ENCODE results near the gene SEL1L. TPM values are rescaled to one million over a fixed set of nuclear protein-coding genes. Genes with fewer than 3 reads are reported as not detected.
A peak's percentile ranks its signal among the peaks of the same experiment; 100 is the strongest.

The SEL1L gene
- polyA plus RNA-seq, 3 donors = 14.4 to 48.4 (median 42.5) TPM

DNA sequence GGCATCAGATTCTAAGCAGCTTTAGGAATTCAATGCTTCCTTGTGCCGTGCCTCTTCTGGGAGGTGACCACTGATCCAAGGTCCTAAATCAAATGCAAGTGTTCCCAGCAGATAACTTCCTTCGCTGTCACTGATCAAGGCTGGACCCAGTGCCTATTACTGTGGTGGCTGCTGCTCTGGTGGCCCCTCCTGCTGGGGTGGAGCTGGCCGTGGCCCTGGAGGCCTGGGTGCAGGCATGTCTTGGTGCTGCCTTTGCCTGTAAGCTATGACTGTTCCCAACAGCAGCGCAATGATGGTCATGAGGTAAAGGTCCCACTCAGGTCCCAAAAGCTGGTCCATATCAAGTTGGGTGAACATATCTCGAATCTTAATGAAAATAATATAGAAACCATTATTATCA, 56.8 kb downstream of the SEL1L start:
- H3K36me3 Mint-ChIP-seq = peaks cover 75 to 85% of the 10 kb centered on the region in 2 donors
- intact Hi-C loops (cut with micrococcal nuclease) = no loop called here
- no peak overlapping the region for H3K4me3 ChIP-seq (replicated peaks in 1 of 3; ENCODE audit: low read depth in 2 of 3, low read length in 3 of 3)
- no peaks in the 10 kb centered on the region for H4K20me1 ChIP-seq (ENCODE audit: insufficient read depth, low read length)
- H3K9me3 ChIP-seq (replicated peaks in 1 of 2; ENCODE audit: control insufficient read depth in 1 of 2, insufficient read depth in 1 of 2, low read length in 2 of 2) = no peaks in the 10 kb centered on the region
- no peaks in the 10 kb centered on the region for H3K4me1 ChIP-seq (ENCODE audit: control insufficient read depth in 1 of 2, insufficient read depth in 2 of 2, low read length in 2 of 2)
- H3K36me3 ChIP-seq (replicated peaks in 1 of 2; ENCODE audit: control insufficient read depth in 1 of 2, insufficient read depth in 2 of 2, low read length in 2 of 2) = peaks cover 74 to 99% of the 10 kb centered on the region in 2 donors
- H3K79me2 ChIP-seq (ENCODE audit: insufficient read depth, low read length) = no peaks in the 10 kb centered on the region
- peaks cover 5% of the 10 kb centered on the region for H3K4me1 Mint-ChIP-seq
- H3K4me2 ChIP-seq (replicated peaks; ENCODE audit: extremely low read depth, low read length, poor library complexity, severe bottlenecking) = no peak overlapping the region
- H3K9me3 Mint-ChIP-seq = no peaks in the 10 kb centered on the region
- no peak overlapping the region for H3K9ac ChIP-seq (ENCODE audit: insufficient read depth, low read length, poor library complexity, severe bottlenecking)
- H2AFZ ChIP-seq (ENCODE audit: insufficient read depth, low read depth, low read length, poor library complexity, severe bottlenecking) = no peak overlapping the region
- no peak overlapping the region for H3K4me3 Mint-ChIP-seq
- DNase-seq = no peak
- TF ChIP-seq, protein P1, sequence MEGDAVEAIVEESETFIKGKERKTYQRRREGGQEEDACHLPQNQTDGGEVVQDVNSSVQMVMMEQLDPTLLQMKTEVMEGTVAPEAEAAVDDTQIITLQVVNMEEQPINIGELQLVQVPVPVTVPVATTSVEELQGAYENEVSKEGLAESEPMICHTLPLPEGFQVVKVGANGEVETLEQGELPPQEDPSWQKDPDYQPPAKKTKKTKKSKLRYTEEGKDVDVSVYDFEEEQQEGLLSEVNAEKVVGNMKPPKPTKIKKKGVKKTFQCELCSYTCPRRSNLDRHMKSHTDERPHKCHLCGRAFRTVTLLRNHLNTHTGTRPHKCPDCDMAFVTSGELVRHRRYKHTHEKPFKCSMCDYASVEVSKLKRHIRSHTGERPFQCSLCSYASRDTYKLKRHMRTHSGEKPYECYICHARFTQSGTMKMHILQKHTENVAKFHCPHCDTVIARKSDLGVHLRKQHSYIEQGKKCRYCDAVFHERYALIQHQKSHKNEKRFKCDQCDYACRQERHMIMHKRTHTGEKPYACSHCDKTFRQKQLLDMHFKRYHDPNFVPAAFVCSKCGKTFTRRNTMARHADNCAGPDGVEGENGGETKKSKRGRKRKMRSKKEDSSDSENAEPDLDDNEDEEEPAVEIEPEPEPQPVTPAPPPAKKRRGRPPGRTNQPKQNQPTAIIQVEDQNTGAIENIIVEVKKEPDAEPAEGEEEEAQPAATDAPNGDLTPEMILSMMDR (IDR thresholded peaks at IDR 0.05) = no peak
- H3K27ac Mint-ChIP-seq = no peak overlapping the region
- no peaks in the 10 kb centered on the region for H3K27me3 Mint-ChIP-seq (ENCODE audit: low read depth in 3 of 3)
- WGBS (ENCODE audit: insufficient coverage) = 100% methylated on average over 3 of the region's 5 CpGs
- H3K27ac ChIP-seq (ENCODE audit: low read depth in 1 of 2, low read length in 2 of 2) = no peak overlapping the region
- H3K27me3 ChIP-seq (ENCODE audit: control insufficient read depth in 2 of 2, insufficient read depth in 2 of 2, low read length in 2 of 2) = no peaks in the 10 kb centered on the region

DNA sequence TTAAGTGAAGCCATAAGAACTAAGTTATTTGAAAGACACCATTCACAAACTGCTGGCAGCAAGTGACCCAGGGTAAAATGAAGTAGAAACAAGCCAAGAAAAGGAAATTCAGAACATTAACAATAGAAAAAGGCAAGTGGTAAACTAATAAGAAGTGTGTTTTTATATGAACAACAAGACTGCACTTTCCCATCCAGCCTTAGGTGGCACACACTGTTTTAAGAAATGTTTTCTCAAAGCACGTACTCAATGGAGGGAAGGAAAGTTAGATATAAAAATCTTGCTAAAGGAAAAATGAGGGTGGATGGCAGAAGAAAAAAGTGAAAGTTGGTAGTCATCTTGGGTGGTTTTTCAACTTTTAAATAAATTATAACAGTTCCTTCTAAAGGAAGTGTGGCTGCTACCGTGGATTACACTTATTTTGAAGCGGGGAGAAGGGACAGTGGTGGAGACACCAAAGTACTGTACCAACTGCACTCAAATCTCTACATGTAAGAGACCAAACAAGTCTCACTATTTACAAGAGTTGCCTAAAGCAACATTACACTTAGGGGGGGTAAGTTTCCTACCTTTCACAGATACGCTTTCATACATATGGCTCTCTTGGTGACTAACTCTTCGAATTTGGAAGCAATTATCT, 58.8 kb downstream of the SEL1L start:
- H3K27me3 ChIP-seq (ENCODE audit: control insufficient read depth in 2 of 2, insufficient read depth in 2 of 2, low read length in 2 of 2) = no peaks in the 10 kb centered on the region
- TF ChIP-seq, protein P1 (IDR thresholded peaks at IDR 0.05) = no peak
- H3K9me3 ChIP-seq (replicated peaks in 1 of 2; ENCODE audit: control insufficient read depth in 1 of 2, insufficient read depth in 1 of 2, low read length in 2 of 2) = no peaks in the 10 kb centered on the region
- 60% methylated on average over 1 of the region's 5 CpGs for WGBS (ENCODE audit: insufficient coverage)
- Mint-ChIP-seq H3K27ac (peak overlapping the region in 2 of 7 donors; percentile 32 to 42), H3K4me1 (peaks cover 10% of the 10 kb centered on the region), H3K9me3 (peaks cover 0 to 1% (median 0%) of the 10 kb centered on the region in 7 donors), H3K4me3 (no peak overlapping the region), H3K36me3 (peaks cover 65 to 69% of the 10 kb centered on the region in 2 donors), H3K27me3 (ENCODE audit: low read depth in 3 of 3) (no peaks in the 10 kb centered on the region)
- intact Hi-C loops (cut with micrococcal nuclease) = no loop called here
- H4K20me1 ChIP-seq (ENCODE audit: insufficient read depth, low read length) = no peaks in the 10 kb centered on the region
- no peak overlapping the region for H3K4me2 ChIP-seq (replicated peaks; ENCODE audit: extremely low read depth, low read length, poor library complexity, severe bottlenecking)
- H3K4me3 ChIP-seq (replicated peaks in 1 of 3; ENCODE audit: low read depth in 2 of 3, low read length in 3 of 3) = no peak overlapping the region
- peak overlapping the region in 1 of 2 donors; percentile 25 for H3K27ac ChIP-seq (ENCODE audit: low read depth in 1 of 2, low read length in 2 of 2)
- no peak overlapping the region for H3K9ac ChIP-seq (ENCODE audit: insufficient read depth, low read length, poor library complexity, severe bottlenecking)
- no peak overlapping the region for H2AFZ ChIP-seq (ENCODE audit: insufficient read depth, low read depth, low read length, poor library complexity, severe bottlenecking)
- no peak for DNase-seq
- H3K79me2 ChIP-seq (ENCODE audit: insufficient read depth, low read length) = no peaks in the 10 kb centered on the region
- no peaks in the 10 kb centered on the region for H3K4me1 ChIP-seq (ENCODE audit: control insufficient read depth in 1 of 2, insufficient read depth in 2 of 2, low read length in 2 of 2)
- peaks cover 58 to 79% of the 10 kb centered on the region in 2 donors for H3K36me3 ChIP-seq (replicated peaks in 1 of 2; ENCODE audit: control insufficient read depth in 1 of 2, insufficient read depth in 2 of 2, low read length in 2 of 2)

All from CD14-positive monocyte (primary cell).